PC-3 (cell line): Measurements from ENCODE around the gene GAP43. TPM values are rescaled to one million over a fixed set of nuclear protein-coding genes. Genes with fewer than 3 reads are reported as not detected.

Source experiments
- ATAC-seq: fragments of 200-7000 bp; cut with Tn5 transposase; 2 replicates; pipeline ENCODE4 v1.9.1; 2020; ENCODE audit warnings: mild to moderate bottlenecking, moderate library complexity
- BruUV-seq: library from RNA; stranded (reverse); fragments of 400-500 nt; replicated peaks from 2 replicates; lab custom pipeline; 2021; lab: Mats Ljungman, UMichigan
- CTCF ChIA-PET: fragments of 300-600 bp; sonication (Branson Sonifier 250); formaldehyde crosslinking; loops from one replicate; lab custom pipeline; 2022; ENCODE audit warnings: antibody characterized with exemption; lab: Charles Lee
- POLR2A ChIA-PET: fragments of 300-600 bp; sonication (Branson Sonifier 250); formaldehyde crosslinking; loops from one replicate; lab custom pipeline; 2022; ENCODE audit warnings: antibody characterized with exemption; ENCODE audit not compliant: unreplicated experiment; lab: Charles Lee
- DNase-seq: peaks from one replicate; pipeline ENCODE4 v3.0.0-alpha.2; 2015
- H2AFZ ChIP-seq: fragments of 300-600 bp; sonication (generic); 2 replicates; pipeline ENCODE4 v1.6.0; 2016; ENCODE audit warnings: antibody characterized with exemption, low read length
- H3F3A ChIP-seq: fragments of 300-600 bp; sonication (generic); one replicate; pipeline ENCODE4 v1.6.0; 2017; ENCODE audit warnings: antibody characterized with exemption, low read length, control low read depth, mild to moderate bottlenecking; ENCODE audit not compliant: unreplicated experiment
- H3K27ac ChIP-seq: fragments of 300-600 bp; sonication (generic); 2 replicates; pipeline ENCODE4 v1.5.1; 2016; ENCODE audit warnings: mild to moderate bottlenecking, low read length
- H3K27me3 ChIP-seq: fragments of 300-600 bp; sonication (generic); 2 replicates; pipeline ENCODE4 v1.6.1; 2016; ENCODE audit warnings: low read length, mixed read lengths
- H3K36me3 ChIP-seq: fragments of 300-600 bp; sonication (generic); 2 replicates; pipeline ENCODE4 v1.6.1; 2016; ENCODE audit warnings: low read depth, mixed run types, low read length, mixed read lengths
- H3K4me1 ChIP-seq: fragments of 300-600 bp; sonication (generic); 2 replicates; pipeline ENCODE4 v1.5.1; 2016; ENCODE audit warnings: low read length; ENCODE audit not compliant: insufficient read depth
- H3K4me2 ChIP-seq: fragments of 300-600 bp; sonication (generic); 2 replicates; pipeline ENCODE4 v1.6.0; 2016; ENCODE audit warnings: low read length
- H3K4me3 ChIP-seq: fragments of 300-600 bp; sonication (generic); 2 replicates; pipeline ENCODE4 v1.5.1; 2016; ENCODE audit warnings: mild to moderate bottlenecking, low read length, mixed read lengths
- H3K79me2 ChIP-seq: fragments of 300-600 bp; sonication (generic); 2 replicates; pipeline ENCODE4 v1.6.1; 2017; ENCODE audit warnings: low read length, mixed read lengths
- H3K9ac ChIP-seq: fragments of 300-600 bp; sonication (generic); 2 replicates; pipeline ENCODE4 v1.6.0; 2016; ENCODE audit warnings: mild to moderate bottlenecking, low read length
- H3K9me2 ChIP-seq: fragments of 300-600 bp; sonication (generic); replicated peaks from 2 replicates; pipeline ENCODE4 v1.6.1; 2016; ENCODE audit warnings: mixed run types, low read length, mixed read lengths
- H3K9me3 ChIP-seq: fragments of 300-600 bp; sonication (generic); 2 replicates; pipeline ENCODE4 v1.6.1; 2016; ENCODE audit warnings: low read length, mixed read lengths
- H4K20me1 ChIP-seq: fragments of 300-600 bp; sonication (generic); 2 replicates; pipeline ENCODE4 v1.6.1; 2016; ENCODE audit warnings: low read length, mixed read lengths
- EZH2 ChIP-seq: fragments of 300-600 bp; sonication (generic); IDR thresholded peaks from one replicate; pipeline ENCODE4 v1.6.1; 2017; ENCODE audit warnings: antibody characterized with exemption, mild to moderate bottlenecking, low read length; ENCODE audit not compliant: unreplicated experiment
- EZH2phosphoT487 ChIP-seq: fragments of 300-600 bp; sonication (generic); IDR thresholded peaks from 2 replicates; pipeline ENCODE4 v1.6.1; 2018; ENCODE audit warnings: mild to moderate bottlenecking, antibody characterized with exemption, low read length, borderline replicate concordance
- intact Hi-C: fragments of 100-400 bp; cut with micrococcal nuclease; formaldehyde crosslinking; loops from 2 replicates; pipeline ENCODE4 v1.9.0; 2023
- total RNA-seq: library from RNA; depleted of rRNA; stranded (reverse); fragments of >200 nt; gene quantifications from 2 replicates; pipeline ENCODE4 v1.2.3, GENCODE V29; 2014
- TF ChIP-seq, protein P1 (sequence below): fragments of 300-600 bp; sonication (generic); conservative IDR thresholded peaks from 2 replicates; pipeline ENCODE4 v1.5.1; 2017; ENCODE audit warnings: antibody characterized with exemption, low read depth, mild to moderate bottlenecking, low read length

The GAP43 gene
- total RNA-seq, 1 experiment from 2014 or later: not detected

DNA sequence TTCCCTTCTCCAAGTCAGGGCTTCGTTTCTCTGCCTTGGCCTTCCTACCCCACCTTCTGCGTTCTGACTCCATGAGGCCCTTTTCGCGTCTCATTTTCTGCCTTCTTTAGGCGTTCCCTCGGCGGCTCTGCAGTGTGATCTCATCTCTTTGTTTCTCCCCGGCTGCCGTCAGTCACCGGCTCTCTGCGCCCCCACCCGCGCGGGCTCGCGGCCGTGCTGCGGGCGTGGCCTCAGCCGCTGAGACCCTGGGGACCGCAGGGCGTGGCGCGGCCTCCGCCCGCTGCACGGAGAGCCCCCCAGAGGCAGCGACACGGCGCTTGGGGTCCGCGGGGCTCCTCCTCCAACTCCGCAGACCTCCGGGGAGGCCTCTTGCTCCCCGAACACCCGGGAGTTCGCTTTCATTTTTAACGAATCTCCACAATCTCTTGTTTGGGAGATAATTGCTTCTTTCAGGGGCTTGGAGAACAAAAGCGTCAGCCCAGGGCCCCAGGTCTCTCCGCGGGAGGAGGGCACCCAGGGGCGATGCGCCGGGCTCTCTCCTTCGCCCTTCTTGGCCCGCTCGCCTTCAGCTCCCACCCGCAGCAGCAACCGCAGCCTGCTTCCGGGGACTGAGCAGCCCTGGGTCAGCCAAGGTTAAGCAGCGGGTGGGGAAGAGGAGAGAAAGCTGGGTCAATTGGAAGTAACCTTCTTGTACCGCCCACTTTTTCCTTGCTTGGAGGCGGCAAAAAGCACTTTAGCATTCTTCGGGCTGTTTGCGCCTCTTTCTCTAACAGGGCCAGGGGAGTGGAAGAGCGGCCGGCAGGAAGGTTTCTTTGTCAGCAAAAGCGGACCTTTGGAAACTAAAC, 35.2 kb downstream of the GAP43 start:
- Histone ChIP-seq H3F3A (no peaks in the 10 kb centered on the region), H3K27me3 (peaks cover 37% of the 10 kb centered on the region), H3K36me3 (no peaks in the 10 kb centered on the region), H3K4me3 (peak overlapping the region; percentile 80), H3K9ac (peak overlapping the region; percentile 72), H4K20me1 (no peaks in the 10 kb centered on the region), H2AFZ (peak overlapping the region; percentile 93), H3K9me3 (no peaks in the 10 kb centered on the region), H3K9me2 (no peaks in the 10 kb centered on the region), H3K4me2 (peak overlapping the region; percentile 90), H3K79me2 (no peaks in the 10 kb centered on the region), H3K27ac (no peak overlapping the region), H3K4me1 (peaks cover 5% of the 10 kb centered on the region)
- intact Hi-C loops: loop anchor here (1.0 kb wide), 1 partner anchor 126 kb away; no protein-coding TSS in a partner anchor
- CTCF ChIA-PET: interaction anchor here (0.6 kb wide), 1 partner anchor 11 kb away, joined by 3 read pairs; no protein-coding TSS in a partner anchor
- ATAC-seq (peak; percentile 90), DNase-seq (peak; percentile 66)
- BruUV-seq: no TSS peak
- POLR2A ChIA-PET: no interaction called here
- TF ChIP-seq EZH2phosphoT487 (no peak), EZH2 (no peak)
- TF ChIP-seq, protein P1, sequence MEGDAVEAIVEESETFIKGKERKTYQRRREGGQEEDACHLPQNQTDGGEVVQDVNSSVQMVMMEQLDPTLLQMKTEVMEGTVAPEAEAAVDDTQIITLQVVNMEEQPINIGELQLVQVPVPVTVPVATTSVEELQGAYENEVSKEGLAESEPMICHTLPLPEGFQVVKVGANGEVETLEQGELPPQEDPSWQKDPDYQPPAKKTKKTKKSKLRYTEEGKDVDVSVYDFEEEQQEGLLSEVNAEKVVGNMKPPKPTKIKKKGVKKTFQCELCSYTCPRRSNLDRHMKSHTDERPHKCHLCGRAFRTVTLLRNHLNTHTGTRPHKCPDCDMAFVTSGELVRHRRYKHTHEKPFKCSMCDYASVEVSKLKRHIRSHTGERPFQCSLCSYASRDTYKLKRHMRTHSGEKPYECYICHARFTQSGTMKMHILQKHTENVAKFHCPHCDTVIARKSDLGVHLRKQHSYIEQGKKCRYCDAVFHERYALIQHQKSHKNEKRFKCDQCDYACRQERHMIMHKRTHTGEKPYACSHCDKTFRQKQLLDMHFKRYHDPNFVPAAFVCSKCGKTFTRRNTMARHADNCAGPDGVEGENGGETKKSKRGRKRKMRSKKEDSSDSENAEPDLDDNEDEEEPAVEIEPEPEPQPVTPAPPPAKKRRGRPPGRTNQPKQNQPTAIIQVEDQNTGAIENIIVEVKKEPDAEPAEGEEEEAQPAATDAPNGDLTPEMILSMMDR: no peak

DNA sequence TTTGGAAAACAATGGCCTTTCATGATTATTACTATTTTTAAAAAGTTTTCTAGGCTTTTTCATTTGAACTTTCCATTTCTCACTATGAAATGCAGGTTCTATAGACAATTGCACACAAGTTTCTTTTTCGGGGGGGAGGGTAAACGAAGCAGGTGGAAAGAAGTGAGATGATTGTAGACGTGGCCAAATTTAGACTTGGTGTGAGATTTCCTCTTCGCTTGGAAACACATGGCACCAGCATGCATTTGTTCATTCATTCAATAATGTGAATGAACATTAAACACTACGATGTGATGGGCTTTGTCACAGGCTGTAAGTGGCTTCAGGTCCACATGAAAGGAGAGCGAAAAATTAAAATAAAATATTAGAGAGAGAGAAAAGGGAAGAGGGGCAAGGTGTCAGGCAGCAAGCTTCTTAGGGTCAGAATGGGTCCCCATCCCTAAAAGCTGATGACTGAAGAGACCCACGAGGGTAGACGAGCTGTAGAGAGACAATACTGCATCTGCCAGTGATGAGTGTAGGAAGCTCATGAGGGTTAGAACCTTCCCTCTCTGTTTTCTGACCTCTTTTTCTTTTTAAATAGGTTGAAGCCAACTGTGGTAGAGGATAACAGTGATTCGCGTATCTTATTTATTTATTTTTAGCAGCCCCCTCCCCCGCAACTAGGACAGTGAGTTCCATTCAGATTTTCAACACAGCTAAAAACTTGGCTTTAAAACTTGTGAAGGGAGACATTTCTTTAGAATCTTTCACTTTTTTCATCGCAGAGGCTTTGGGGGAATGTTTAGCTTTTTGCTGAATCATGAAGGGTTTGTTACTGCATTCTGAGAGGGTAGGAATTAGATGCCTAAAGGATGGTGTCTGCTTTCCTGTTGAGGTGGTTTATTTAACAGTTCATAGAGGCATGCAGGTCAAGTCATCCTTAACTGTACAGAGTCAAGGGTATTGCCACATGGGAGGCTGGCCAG, 36.2 kb downstream of the GAP43 start:
- Histone ChIP-seq H3F3A (no peaks in the 10 kb centered on the region), H3K9me3 (no peaks in the 10 kb centered on the region), H3K36me3 (no peaks in the 10 kb centered on the region), H3K4me2 (peak overlapping the region; percentile 90), H3K27me3 (peaks cover 34% of the 10 kb centered on the region), H3K4me3 (peak overlapping the region; percentile 80; the same call in 1 of the 2 replicates), H2AFZ (peak overlapping the region; percentile 93), H4K20me1 (no peaks in the 10 kb centered on the region), H3K9ac (no peak overlapping the region), H3K9me2 (no peaks in the 10 kb centered on the region), H3K79me2 (no peaks in the 10 kb centered on the region), H3K27ac (no peak overlapping the region), H3K4me1 (peaks cover 5% of the 10 kb centered on the region)
- no peak for DNase-seq
- TF ChIP-seq EZH2 (no peak), EZH2phosphoT487 (no peak)
- TF ChIP-seq, protein P1: no peak
- ChIA-PET CTCF (no interaction called here), POLR2A (no interaction called here)
- no TSS peak for BruUV-seq
- no peak for ATAC-seq
- intact Hi-C loops: loop anchor here (1.0 kb wide), 1 partner anchor 125 kb away; no protein-coding TSS in a partner anchor
